Keratinocyte (primary cell): Measurements from ENCODE around the gene ACMSD.

Source experiments
- EZH2 ChIP-seq: IDR thresholded peaks from one replicate; pipeline ENCODE4 v1.6.1; 2012; ENCODE audit warnings: inconsistent platforms, mild to moderate bottlenecking, low read length, moderate library complexity
- TF ChIP-seq, protein P1 (sequence below), 3 experiments: IDR thresholded peaks in 1 of 3; conservative IDR thresholded peaks in 1 of 3; optimal IDR thresholded peaks in 1 of 3; 2 replicates in 2 of 3; 3 replicates in 1 of 3; pipeline versions ENCODE3 to v1.5.1; 2011; ENCODE audit warnings: low read length in 3 of 3, mild to moderate bottlenecking in 3 of 3, moderate library complexity in 2 of 3, control low read depth in 1 of 3, inconsistent platforms in 1 of 3; ENCODE audit not compliant: insufficient read depth in 2 of 3; ENCODE audit errors: extremely low read depth in 1 of 3

DNA sequence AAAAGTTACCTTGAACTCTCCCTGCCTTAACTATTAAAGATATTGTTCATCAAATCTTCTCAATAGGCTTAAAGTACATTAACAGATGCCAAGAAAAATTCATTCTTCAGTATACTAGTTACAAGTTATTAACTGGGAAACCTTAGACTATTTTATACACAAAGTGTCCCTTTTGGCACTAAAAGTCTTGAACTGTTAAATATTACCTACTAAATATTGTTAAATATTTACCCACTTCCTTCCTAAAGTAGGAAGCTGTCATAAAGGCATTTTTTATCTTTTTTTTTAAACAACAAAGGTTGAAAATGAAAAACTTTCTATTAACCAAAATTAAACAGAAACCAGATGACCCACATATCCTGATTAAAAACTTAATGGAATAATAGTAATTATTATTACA lies 60.8 kb downstream of the ACMSD start:
- TF ChIP-seq, protein P1, sequence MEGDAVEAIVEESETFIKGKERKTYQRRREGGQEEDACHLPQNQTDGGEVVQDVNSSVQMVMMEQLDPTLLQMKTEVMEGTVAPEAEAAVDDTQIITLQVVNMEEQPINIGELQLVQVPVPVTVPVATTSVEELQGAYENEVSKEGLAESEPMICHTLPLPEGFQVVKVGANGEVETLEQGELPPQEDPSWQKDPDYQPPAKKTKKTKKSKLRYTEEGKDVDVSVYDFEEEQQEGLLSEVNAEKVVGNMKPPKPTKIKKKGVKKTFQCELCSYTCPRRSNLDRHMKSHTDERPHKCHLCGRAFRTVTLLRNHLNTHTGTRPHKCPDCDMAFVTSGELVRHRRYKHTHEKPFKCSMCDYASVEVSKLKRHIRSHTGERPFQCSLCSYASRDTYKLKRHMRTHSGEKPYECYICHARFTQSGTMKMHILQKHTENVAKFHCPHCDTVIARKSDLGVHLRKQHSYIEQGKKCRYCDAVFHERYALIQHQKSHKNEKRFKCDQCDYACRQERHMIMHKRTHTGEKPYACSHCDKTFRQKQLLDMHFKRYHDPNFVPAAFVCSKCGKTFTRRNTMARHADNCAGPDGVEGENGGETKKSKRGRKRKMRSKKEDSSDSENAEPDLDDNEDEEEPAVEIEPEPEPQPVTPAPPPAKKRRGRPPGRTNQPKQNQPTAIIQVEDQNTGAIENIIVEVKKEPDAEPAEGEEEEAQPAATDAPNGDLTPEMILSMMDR (optimal IDR thresholded peaks at IDR 0.05 in 1 of 3, IDR thresholded peaks at IDR 0.05 in 1 of 3, conservative IDR thresholded peaks at IDR 0.05 in 1 of 3; ENCODE audit: extremely low read depth in 1 of 3, insufficient read depth in 2 of 3, low read length in 3 of 3), result no peak
- no peak for TF ChIP-seq EZH2
